Measurements from ENCODE around the gene CACNA1C. TPM values are rescaled to one million over a fixed set of nuclear protein-coding genes. Genes with fewer than 3 reads are reported as not detected.

Gene CACNA1C
- total and polyA plus RNA-seq, 10 of the 15 experiments (the other 5 are each of a cell fraction or from before 2014, with no cell fraction given), result under 0.01 to 0.15 (median 0.09) TPM; not detected in 5

DNA sequence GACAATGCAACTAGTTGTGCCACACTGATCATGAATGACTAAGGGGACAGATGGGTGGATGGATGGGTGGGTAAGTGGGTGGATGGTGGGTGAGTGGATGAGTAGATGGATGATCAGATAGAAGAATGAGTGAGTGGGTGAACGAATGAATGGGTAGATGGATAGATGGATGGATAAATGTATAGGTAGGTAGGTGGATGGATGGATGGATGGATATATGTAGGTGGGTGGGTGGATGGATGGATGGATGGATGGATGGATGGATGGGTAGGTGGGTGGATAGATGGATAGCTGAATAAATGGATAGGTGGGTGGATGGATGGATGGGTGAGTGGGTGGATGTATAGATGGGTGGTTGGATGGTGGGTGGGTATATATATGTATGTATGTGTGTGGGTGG lies 393.2 kb downstream of the CACNA1C start (continued):
- TF ChIP-seq ELK1 (IDR thresholded peaks at IDR 0.05; ENCODE audit: low read depth, low read length) (no peak), SUPT20H (IDR thresholded peaks at IDR 0.05; ENCODE audit: borderline replicate concordance, control insufficient read depth, low read depth, low read length) (no peak), MEF2B (IDR thresholded peaks at IDR 0.05; ENCODE audit: partially characterized antibody, poor library complexity, severe bottlenecking) (no peak), ETV6 (conservative IDR thresholded peaks at IDR 0.05 in 1 of 2, IDR thresholded peaks at IDR 0.05 in 1 of 2; ENCODE audit: borderline replicate concordance in 1 of 2, low read depth in 1 of 2) (no peak)

DNA sequence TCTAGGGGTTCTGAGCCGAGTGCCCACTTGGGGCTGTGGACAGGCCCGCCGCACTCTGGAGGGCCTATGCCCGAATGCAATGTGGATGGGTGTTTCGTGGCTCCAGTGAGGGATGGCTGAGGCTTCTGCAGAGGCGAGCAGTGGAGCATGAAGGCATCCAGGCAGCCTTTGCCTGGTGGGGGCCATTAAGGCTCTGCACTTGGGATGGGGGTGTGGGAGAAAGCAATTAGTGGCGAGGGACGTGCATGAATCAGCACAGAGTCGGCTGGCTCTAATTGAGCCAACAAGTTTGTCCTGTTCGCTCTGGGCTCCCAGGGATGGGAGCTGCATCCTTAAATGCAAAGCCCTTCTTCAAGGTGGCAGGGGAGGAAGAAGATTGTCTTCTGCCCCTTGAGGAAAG lies 395.1 kb downstream of the CACNA1C start:
- no peak for ATAC-seq
- H3K4me3 ChIP-seq, result no peak overlapping the region
- H3K9ac ChIP-seq (ENCODE audit: control insufficient read depth, insufficient read depth, low read length), result no peak overlapping the region
- H3K4me2 ChIP-seq (ENCODE audit: control insufficient read depth, insufficient read depth), result no peak overlapping the region
- in situ Hi-C loops (cut with MboI) (no loop called here), intact Hi-C loops (cut with micrococcal nuclease; ENCODE audit: unreplicated experiment) (no loop called here)
- no peaks in the 10 kb centered on the region for H4K20me1 ChIP-seq (ENCODE audit: control insufficient read depth, insufficient read depth)
- no peaks in the 10 kb centered on the region for H3K36me3 ChIP-seq (ENCODE audit: control insufficient read depth in 2 of 2, insufficient read depth in 2 of 2, low read length in 1 of 2)
- POLR2A ChIA-PET, result no interaction called here
- no peak for DNase-seq (ENCODE audit: low read depth, low spot score)
- no peak for FAIRE-seq
- no TSS peak for BruUV-seq (replicated peaks)
- H3K4me1 ChIP-seq (ENCODE audit: control insufficient read depth, insufficient read depth, low read length), result no peaks in the 10 kb centered on the region
- H3K27ac ChIP-seq (ENCODE audit: control insufficient read depth, insufficient read depth), result no peak overlapping the region
- CTCF ChIA-PET, result no interaction called here
- TF ChIP-seq, protein P1, sequence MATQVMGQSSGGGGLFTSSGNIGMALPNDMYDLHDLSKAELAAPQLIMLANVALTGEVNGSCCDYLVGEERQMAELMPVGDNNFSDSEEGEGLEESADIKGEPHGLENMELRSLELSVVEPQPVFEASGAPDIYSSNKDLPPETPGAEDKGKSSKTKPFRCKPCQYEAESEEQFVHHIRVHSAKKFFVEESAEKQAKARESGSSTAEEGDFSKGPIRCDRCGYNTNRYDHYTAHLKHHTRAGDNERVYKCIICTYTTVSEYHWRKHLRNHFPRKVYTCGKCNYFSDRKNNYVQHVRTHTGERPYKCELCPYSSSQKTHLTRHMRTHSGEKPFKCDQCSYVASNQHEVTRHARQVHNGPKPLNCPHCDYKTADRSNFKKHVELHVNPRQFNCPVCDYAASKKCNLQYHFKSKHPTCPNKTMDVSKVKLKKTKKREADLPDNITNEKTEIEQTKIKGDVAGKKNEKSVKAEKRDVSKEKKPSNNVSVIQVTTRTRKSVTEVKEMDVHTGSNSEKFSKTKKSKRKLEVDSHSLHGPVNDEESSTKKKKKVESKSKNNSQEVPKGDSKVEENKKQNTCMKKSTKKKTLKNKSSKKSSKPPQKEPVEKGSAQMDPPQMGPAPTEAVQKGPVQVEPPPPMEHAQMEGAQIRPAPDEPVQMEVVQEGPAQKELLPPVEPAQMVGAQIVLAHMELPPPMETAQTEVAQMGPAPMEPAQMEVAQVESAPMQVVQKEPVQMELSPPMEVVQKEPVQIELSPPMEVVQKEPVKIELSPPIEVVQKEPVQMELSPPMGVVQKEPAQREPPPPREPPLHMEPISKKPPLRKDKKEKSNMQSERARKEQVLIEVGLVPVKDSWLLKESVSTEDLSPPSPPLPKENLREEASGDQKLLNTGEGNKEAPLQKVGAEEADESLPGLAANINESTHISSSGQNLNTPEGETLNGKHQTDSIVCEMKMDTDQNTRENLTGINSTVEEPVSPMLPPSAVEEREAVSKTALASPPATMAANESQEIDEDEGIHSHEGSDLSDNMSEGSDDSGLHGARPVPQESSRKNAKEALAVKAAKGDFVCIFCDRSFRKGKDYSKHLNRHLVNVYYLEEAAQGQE (IDR thresholded peaks at IDR 0.05; ENCODE audit: low read depth, low read length), result no peak
- no peak for TF ChIP-seq CHD1 (IDR thresholded peaks at IDR 0.05; ENCODE audit: low read depth, low read length)
- TF ChIP-seq CREB1 (IDR thresholded peaks at IDR 0.05; ENCODE audit: low read depth), result no peak
- TF ChIP-seq POU2F2 (IDR thresholded peaks at IDR 0.05; ENCODE audit: borderline replicate concordance, low read depth, low read length), result no peak
- TF ChIP-seq TCF7 (IDR thresholded peaks at IDR 0.05; ENCODE audit: borderline replicate concordance), result no peak
- TF ChIP-seq MYC (IDR thresholded peaks at IDR 0.05; ENCODE audit: insufficient read depth, insufficient read length, insufficient replicate concordance, low read length, severe bottlenecking), result no peak
- H3K9me3 ChIP-seq (replicated peaks; ENCODE audit: control insufficient read depth, insufficient read depth, low read length), result no peaks in the 10 kb centered on the region
- RAD21 ChIA-PET (ENCODE audit: unreplicated experiment), result no interaction called here
- H2AFZ ChIP-seq (ENCODE audit: control insufficient read depth, low read depth, low read length), result no peak overlapping the region
- 20% methylated on average over 10 of the region's 10 CpGs for WGBS (ENCODE audit: insufficient coverage, insufficient replicate concordance, low lambda C conversion rate, missing lambda C conversion rate)
- H3K27me3 ChIP-seq (replicated peaks in 1 of 2; ENCODE audit: control insufficient read depth in 2 of 2, insufficient read depth in 2 of 2, low read length in 1 of 2), result peaks cover 0 to 1% of the 10 kb centered on the region in 2 experiments; a peak in 3 of 4 replicates
- SMC1A ChIA-PET (ENCODE audit: uncharacterized antibody, unreplicated experiment), result no interaction called here
- no peaks in the 10 kb centered on the region for H3K79me2 ChIP-seq (ENCODE audit: control insufficient read depth, insufficient read depth, low read length)

All from GM12878 (cell line).